ENCODE data around the gene TAB2.

DNA sequence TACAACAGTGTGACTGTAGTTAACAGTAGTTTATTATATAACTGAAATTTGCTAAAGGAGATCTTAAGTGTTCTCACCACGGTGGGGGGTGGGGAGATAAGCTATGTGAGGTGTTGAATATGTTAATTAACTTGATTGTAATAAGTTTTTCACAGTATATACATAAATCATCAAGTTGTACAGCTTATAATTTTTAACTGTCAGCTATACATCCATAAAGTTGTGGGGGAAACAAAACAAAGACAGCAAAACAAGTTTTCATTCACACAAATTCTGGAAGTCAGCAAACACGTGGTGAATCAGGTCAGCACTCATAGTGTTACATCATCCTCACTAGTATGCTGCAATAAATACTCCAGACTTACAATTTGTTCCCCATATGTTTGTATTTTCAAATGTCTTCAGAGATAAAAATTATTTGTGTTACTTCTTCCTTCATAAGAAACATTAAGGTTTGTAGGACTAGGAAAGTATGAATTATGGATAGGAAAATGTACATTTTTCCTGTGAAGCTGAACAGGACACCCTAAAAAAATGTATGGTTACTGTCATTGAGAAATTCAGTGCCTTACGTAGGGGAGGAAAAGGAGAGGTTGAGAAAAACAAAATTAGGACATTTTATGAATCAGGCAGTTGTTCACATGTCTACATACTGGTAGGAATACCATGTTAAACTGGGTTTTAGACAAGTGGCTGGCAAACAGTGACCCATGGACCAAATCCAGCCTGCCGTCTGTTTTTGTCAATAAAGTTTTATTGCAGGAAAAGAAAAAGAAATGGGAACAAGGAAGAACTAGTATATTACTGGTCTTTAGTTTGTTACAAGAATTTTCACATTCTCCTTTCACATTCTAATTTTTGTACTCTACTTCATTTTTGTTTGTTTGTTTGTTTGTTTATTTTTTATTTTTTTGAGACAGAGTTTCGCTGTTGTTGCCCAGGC is 88.6 kb downstream of the TAB2 start:
- TF ChIP-seq, protein P1, sequence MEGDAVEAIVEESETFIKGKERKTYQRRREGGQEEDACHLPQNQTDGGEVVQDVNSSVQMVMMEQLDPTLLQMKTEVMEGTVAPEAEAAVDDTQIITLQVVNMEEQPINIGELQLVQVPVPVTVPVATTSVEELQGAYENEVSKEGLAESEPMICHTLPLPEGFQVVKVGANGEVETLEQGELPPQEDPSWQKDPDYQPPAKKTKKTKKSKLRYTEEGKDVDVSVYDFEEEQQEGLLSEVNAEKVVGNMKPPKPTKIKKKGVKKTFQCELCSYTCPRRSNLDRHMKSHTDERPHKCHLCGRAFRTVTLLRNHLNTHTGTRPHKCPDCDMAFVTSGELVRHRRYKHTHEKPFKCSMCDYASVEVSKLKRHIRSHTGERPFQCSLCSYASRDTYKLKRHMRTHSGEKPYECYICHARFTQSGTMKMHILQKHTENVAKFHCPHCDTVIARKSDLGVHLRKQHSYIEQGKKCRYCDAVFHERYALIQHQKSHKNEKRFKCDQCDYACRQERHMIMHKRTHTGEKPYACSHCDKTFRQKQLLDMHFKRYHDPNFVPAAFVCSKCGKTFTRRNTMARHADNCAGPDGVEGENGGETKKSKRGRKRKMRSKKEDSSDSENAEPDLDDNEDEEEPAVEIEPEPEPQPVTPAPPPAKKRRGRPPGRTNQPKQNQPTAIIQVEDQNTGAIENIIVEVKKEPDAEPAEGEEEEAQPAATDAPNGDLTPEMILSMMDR (IDR thresholded peaks at IDR 0.05) = no peak
- no peak for TF ChIP-seq POLR2A (IDR thresholded peaks at IDR 0.05)
